Measurements from ENCODE around the gene ZNG1E.
A peak's percentile ranks its signal among the peaks of the same experiment; 100 is the strongest.
"Not testable (repeated sequence)": the region's sequence is repeated elsewhere in the genome, so short reads cannot be mapped to it uniquely, and the experiment has no call there.

ZNG1E gene

GRCh38 chr9:65675589-65676021, at the start of gene ZNG1E:
Gene ZNG1E, plus strand, starts transcription at chr9:65675928. Its CDS starts 49 bp downstream, at chr9:65675977.
- peak; percentile 9 for DNase-seq (ENCODE audit: extremely low spot score)
- CTCF ChIA-PET, POLR2A ChIA-PET: not testable (repeated sequence)

DNA sequence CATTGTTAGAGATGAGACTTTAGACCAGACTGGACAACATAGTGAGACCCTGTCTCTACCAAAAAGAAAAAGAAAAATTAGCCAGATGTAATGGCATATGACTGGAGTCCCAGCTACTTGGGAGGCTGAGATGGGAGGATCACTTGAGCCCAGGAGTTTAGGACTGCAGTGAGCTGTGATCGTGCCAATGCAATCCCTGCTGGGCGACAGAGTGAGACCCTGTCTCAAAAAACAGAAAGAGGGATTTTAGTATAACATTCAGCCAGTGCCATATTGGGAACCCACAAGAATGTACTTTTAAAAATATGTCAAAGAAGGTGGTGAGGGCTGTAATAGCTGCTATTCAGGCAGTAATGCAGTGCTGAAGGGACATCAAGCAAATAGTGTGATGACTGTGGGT, 2.1 kb upstream of the ZNG1E start:
- POLR2A ChIA-PET; CTCF ChIA-PET; DNase-seq (ENCODE audit: extremely low spot score): not testable (repeated sequence)

- CTCF ChIA-PET; DNase-seq (ENCODE audit: extremely low spot score); POLR2A ChIA-PET: not testable (repeated sequence)
These were observed 710 bp upstream of the ZNG1E start for GRCh38 chr9:65675018-65675417.

GRCh38 chr9:65676389-65676788, 661 bp downstream of the ZNG1E start:
- POLR2A ChIA-PET; CTCF ChIA-PET; DNase-seq (ENCODE audit: extremely low spot score): not testable (repeated sequence)

DNA sequence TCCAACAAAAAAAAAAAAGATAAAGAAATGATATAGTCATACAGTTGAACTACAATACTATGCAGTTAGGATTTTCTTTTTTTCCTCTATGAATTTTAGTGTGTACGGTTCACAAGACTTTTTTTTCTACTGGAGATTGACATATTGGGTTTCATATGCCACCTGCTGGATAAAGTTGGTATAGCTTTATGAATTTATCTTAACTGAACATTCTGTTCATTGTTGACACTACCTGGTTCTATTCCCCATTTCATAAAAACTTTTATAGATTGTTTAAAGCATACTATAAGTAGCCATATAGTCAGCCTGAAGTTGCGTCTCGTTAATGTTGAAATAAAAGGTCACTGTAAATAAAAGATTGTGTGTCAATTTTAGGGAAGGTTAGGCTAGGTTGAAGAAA, 2.8 kb downstream of the ZNG1E start:
- DNase-seq (ENCODE audit: extremely low spot score); POLR2A ChIA-PET; CTCF ChIA-PET: not testable (repeated sequence)

DNA sequence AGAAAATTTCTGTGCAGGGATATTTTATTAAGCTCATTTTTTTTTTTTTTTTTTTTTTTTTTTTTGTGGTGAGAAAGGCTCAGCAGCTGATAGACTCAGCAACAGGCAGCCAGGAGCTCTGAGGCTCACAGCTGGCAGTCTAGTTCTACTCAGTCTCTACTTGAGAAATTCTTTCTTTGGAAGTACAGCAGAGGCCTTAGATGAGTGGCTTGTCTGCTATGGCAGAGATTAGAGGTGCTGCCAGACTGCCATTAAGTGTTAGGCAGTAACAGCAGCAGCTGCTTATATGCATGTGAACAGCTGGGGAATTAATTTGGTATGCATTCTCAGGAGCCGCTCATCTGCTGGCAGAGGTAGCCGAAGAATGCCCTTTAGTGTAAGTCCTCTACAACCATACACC, 27.8 kb downstream of the ZNG1E start:
- POLR2A ChIA-PET; CTCF ChIA-PET; DNase-seq (ENCODE audit: extremely low spot score): not testable (repeated sequence)

DNA sequence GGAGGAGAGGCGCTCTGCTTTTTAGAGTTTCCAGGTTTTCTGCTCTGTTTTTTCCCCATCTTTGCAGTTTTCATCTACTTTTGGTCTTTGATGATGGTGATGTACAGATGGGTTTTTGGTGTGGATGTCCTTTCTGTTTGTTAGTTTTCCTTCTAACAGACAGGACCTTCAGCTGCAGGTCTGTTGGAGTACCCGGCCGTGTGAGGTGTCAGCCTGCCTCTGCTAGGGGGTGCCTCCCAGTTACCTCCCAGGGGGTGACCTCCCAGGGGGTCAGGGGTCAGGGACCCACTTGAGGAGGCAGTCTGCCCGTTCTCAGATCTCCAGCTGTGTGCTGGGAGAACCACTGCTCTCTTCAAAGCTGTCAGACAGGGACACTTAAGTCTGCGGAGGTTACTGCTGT, 38.7 kb downstream of the ZNG1E start:
- DNase-seq (ENCODE audit: extremely low spot score); CTCF ChIA-PET; POLR2A ChIA-PET: not testable (repeated sequence)

DNA sequence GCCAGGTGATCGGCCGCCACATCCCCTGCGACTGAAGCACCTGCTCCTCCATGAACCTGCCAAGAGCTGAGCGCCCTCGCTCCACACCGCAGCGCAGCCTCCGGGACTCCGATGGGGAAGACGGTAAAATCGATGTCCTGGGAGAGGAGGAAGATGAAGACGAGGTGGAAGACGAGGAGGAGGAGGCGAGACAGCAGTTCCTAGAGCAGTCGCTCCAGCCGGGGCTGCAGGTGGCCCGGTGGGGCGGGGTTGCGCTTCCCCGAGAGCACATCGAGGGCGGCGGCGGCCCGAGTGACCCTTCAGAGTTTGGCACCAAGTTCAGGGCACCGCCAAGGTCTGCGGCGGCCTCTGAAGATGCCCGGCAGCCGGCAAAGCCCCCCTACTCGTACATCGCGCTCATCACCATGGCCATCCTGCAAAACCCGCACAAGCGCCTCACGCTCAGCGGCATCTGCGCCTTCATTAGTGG, 61.4 kb downstream of the ZNG1E start, which contains the start of gene FOXD4L4:
Gene FOXD4L4, plus strand, starts transcription at position 51 of the 469 bp plus-strand sequence. Its CDS starts 0 bp downstream, at position 51.
- CTCF ChIA-PET; POLR2A ChIA-PET; DNase-seq (ENCODE audit: extremely low spot score): not testable (repeated sequence)

DNA sequence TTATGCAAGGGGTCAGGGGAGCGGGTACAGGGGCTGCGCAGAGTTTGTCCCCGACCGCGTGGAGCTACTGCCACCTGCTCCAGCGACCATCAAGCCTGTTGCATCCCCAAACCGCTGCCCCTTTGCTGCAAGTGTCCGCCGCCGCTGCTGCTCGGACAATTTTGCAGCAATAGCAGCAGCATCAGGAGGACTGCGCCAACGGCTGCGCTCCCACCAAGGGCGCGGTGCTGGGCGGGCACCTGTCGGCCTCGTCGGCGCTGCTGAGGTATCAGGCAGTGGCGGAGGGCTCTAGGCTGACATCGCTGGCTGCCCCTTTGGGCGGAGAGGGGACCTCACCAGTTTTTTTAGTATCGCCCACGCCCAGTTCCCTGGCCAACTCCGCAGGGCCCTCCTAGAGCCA, 62.4 kb downstream of the ZNG1E start:
- DNase-seq (ENCODE audit: extremely low spot score); CTCF ChIA-PET; POLR2A ChIA-PET: not testable (repeated sequence)
